ENCODE results near the gene TMEM53.

Gene TMEM53

DNA sequence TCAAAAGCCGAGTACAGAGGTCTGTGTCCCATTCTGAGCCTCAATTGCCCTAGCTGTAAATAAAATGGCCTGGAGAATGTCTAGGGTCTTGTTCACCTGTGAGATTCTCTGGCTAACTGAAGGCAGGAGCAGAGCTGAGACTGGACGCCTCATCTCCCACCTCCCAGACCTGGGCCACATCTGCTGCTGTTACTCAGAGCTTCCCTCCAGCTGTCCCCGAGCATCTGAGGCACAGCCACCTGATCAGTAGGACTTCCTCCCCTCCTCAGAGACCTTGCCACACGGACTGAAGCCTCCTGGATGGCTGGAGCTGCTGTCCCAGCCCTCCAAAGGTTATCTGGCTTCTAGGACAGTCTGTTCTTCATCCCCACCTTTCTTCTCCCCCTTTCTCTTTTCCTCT, 62.4 kb downstream of the TMEM53 start:
- TF ChIP-seq, protein P1, sequence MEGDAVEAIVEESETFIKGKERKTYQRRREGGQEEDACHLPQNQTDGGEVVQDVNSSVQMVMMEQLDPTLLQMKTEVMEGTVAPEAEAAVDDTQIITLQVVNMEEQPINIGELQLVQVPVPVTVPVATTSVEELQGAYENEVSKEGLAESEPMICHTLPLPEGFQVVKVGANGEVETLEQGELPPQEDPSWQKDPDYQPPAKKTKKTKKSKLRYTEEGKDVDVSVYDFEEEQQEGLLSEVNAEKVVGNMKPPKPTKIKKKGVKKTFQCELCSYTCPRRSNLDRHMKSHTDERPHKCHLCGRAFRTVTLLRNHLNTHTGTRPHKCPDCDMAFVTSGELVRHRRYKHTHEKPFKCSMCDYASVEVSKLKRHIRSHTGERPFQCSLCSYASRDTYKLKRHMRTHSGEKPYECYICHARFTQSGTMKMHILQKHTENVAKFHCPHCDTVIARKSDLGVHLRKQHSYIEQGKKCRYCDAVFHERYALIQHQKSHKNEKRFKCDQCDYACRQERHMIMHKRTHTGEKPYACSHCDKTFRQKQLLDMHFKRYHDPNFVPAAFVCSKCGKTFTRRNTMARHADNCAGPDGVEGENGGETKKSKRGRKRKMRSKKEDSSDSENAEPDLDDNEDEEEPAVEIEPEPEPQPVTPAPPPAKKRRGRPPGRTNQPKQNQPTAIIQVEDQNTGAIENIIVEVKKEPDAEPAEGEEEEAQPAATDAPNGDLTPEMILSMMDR (IDR thresholded peaks at IDR 0.05; ENCODE audit: extremely low read depth, missing control alignments) = no peak

DNA sequence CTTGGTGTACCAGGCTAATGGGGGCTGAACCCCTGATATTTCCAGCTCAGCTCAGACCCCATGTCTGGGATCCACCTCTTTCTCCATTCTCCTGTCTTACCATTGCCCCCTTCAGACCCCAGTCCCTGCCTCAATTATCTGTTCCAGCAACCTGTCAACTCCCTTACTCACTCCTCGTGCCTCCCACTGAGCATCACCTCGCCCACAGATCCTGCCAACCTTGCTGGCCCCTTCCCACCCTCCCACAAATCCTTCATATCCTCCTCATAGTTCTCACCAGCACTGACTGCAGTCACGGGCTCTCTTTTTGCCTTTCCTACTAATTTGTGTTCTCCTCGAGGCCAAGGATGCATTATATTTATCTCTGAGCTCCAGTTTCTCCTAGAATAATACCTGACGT, 62.9 kb downstream of the TMEM53 start:
- TF ChIP-seq, protein P1 (IDR thresholded peaks at IDR 0.05; ENCODE audit: extremely low read depth, missing control alignments) = no peak
- no peak for DNase-seq (ENCODE audit: low spot score)

More for the DNA sequence above, 62.4 kb downstream of the TMEM53 start:
- DNase-seq (ENCODE audit: low spot score) = no peak

- TF ChIP-seq, protein P1 (IDR thresholded peaks at IDR 0.05; ENCODE audit: extremely low read depth, missing control alignments) = no peak
- DNase-seq (ENCODE audit: low spot score) = no peak
Observed at GRCh38 chr1:44610527-44611148, 63.6 kb downstream of the TMEM53 start.

GRCh38 chr1:44609768-44610526, 64.3 kb downstream of the TMEM53 start:
- TF ChIP-seq, protein P1 (IDR thresholded peaks at IDR 0.05; ENCODE audit: extremely low read depth, missing control alignments) = no peak
- DNase-seq (ENCODE audit: low spot score) = no peak

GRCh38 chr1:44609412-44609767, 64.9 kb downstream of the TMEM53 start:
- peak; percentile 61 for DNase-seq (ENCODE audit: low spot score)
- TF ChIP-seq, protein P1 (IDR thresholded peaks at IDR 0.05; ENCODE audit: extremely low read depth, missing control alignments) = peak; percentile 33

- DNase-seq (ENCODE audit: low spot score) = peak; percentile 20
- TF ChIP-seq, protein P1 (IDR thresholded peaks at IDR 0.05; ENCODE audit: extremely low read depth, missing control alignments) = no peak
Observed at GRCh38 chr1:44608141-44608540, 66.1 kb downstream of the TMEM53 start.

GRCh38 chr1:44606701-44607281, 67.5 kb downstream of the TMEM53 start:
- TF ChIP-seq, protein P1 (IDR thresholded peaks at IDR 0.05; ENCODE audit: extremely low read depth, missing control alignments) = no peak
- DNase-seq (ENCODE audit: low spot score) = no peak
